PFSK-1 (cell line): ENCODE results near the gene OR56A1. TPM values are rescaled to one million over a fixed set of nuclear protein-coding genes. Genes with fewer than 3 reads are reported as not detected.

ENCODE experiments used
- FOXP2 ChIP-seq: optimal IDR thresholded peaks from 2 replicates; pipeline ENCODE3; 2011; ENCODE audit warnings: borderline replicate concordance, control low read depth, inconsistent platforms; ENCODE audit not compliant: insufficient read depth; ENCODE audit errors: extremely low read length, extremely low read depth
- POLR2AphosphoS5 ChIP-seq: IDR thresholded peaks from 2 replicates; pipeline ENCODE4 v1.6.1; 2012; ENCODE audit warnings: low read depth, mild to moderate bottlenecking, control low read depth, low read length, moderate library complexity
- SIN3A ChIP-seq: IDR thresholded peaks from 2 replicates; pipeline ENCODE4 v1.6.1; 2012; ENCODE audit warnings: mild to moderate bottlenecking, low read length, moderate library complexity, borderline replicate concordance; ENCODE audit not compliant: insufficient read depth
- TAF1 ChIP-seq: IDR thresholded peaks from 2 replicates; pipeline ENCODE4 v1.6.1; 2012; ENCODE audit warnings: low read length, control low read depth, borderline replicate concordance; ENCODE audit not compliant: insufficient read depth
- polyA plus RNA-seq: library from polyadenylated mRNA; unstranded; fragments of >200 nt; gene quantifications from one replicate; pipeline ENCODE4 v1.2.1, GENCODE V29; 2012; ENCODE audit warnings: low read depth, missing spikeins; ENCODE audit not compliant: insufficient read length
- TF ChIP-seq, protein P1 (sequence below), 2 experiments: IDR thresholded peaks; 2 replicates each; pipeline versions ENCODE4 v1.6.1 to v1.8.0; 2011 to 2012; ENCODE audit warnings: low read depth in 2 of 2, low read length in 2 of 2, control low read depth in 1 of 2, inconsistent platforms in 1 of 2, mild to moderate bottlenecking in 1 of 2, moderate library complexity in 1 of 2; ENCODE audit not compliant: insufficient read depth in 1 of 2

OR56A1 gene, protein sequence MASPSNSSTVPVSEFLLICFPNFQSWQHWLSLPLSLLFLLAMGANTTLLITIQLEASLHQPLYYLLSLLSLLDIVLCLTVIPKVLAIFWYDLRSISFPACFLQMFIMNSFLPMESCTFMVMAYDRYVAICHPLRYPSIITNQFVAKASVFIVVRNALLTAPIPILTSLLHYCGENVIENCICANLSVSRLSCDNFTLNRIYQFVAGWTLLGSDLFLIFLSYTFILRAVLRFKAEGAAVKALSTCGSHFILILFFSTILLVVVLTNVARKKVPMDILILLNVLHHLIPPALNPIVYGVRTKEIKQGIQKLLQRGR
- not detected for polyA plus RNA-seq

DNA sequence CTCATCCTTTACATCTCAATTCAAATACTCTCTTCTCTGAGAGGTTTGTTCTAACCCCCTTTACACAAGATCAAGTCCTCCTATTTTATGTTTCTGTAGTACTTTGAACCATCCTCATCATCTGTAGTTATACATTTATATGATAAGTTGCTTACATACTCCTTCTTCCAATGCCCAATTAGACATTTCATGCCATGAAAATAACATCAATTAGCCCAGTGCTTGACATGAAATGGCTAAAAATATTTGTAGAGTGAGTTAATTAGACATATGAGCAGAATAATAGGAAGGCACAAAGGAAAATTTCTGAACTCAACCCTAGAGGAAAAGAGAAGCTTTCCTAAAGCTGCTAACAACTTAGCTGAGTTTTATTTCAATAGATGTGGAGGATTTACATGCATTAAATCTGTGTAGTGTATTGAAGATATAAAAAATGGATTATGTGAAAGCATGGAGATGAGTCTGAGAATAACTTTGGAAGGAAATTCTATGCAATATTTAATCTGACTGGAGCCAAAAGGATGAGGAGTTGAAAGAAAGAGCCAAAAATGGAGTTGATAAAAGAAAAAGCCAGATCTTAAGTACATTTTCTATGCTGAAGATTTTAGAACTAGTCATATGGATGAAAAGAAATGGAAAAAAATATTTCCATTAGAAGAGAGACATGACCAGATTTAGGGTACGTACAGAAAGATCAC, at the start of gene OR56A1:
Gene OR56A1 (minus strand): TSS at position 51 of the 698 bp plus-strand sequence. CDS start 3,066 bp downstream, outside the sequence.
- TF ChIP-seq, protein P1, sequence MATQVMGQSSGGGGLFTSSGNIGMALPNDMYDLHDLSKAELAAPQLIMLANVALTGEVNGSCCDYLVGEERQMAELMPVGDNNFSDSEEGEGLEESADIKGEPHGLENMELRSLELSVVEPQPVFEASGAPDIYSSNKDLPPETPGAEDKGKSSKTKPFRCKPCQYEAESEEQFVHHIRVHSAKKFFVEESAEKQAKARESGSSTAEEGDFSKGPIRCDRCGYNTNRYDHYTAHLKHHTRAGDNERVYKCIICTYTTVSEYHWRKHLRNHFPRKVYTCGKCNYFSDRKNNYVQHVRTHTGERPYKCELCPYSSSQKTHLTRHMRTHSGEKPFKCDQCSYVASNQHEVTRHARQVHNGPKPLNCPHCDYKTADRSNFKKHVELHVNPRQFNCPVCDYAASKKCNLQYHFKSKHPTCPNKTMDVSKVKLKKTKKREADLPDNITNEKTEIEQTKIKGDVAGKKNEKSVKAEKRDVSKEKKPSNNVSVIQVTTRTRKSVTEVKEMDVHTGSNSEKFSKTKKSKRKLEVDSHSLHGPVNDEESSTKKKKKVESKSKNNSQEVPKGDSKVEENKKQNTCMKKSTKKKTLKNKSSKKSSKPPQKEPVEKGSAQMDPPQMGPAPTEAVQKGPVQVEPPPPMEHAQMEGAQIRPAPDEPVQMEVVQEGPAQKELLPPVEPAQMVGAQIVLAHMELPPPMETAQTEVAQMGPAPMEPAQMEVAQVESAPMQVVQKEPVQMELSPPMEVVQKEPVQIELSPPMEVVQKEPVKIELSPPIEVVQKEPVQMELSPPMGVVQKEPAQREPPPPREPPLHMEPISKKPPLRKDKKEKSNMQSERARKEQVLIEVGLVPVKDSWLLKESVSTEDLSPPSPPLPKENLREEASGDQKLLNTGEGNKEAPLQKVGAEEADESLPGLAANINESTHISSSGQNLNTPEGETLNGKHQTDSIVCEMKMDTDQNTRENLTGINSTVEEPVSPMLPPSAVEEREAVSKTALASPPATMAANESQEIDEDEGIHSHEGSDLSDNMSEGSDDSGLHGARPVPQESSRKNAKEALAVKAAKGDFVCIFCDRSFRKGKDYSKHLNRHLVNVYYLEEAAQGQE (IDR thresholded peaks at IDR 0.05; ENCODE audit: insufficient read depth in 1 of 2, low read depth in 2 of 2, low read length in 2 of 2): no peak
- TF ChIP-seq SIN3A (no peak), TAF1 (no peak), FOXP2 (no peak), POLR2AphosphoS5 (no peak)

DNA sequence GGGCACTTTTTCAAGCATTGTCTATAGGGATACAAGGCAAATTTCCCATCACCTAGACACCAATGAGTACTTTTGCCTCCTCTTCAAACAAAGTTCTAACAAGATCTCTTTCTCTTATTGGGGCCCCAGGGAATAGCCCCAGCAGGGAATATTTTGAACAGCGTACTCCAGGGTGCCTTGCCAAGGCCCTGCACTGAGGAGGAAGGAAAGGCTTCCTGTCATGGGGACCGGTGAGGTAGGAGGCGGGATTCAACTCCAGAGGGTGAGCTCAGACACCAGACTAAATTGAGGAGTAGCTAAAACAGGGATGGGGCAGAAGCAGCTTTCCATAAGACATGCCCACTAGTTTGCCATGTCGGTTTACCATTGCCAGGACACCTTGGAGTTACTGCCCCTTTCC, 48.9 kb upstream of the OR56A1 start:
- TF ChIP-seq SIN3A: no peak
- TF ChIP-seq POLR2AphosphoS5: no peak
- TF ChIP-seq, protein P1 (IDR thresholded peaks at IDR 0.05; ENCODE audit: insufficient read depth in 1 of 2, low read depth in 2 of 2, low read length in 2 of 2): no peak
- no peak for TF ChIP-seq TAF1
- TF ChIP-seq FOXP2: no peak

DNA sequence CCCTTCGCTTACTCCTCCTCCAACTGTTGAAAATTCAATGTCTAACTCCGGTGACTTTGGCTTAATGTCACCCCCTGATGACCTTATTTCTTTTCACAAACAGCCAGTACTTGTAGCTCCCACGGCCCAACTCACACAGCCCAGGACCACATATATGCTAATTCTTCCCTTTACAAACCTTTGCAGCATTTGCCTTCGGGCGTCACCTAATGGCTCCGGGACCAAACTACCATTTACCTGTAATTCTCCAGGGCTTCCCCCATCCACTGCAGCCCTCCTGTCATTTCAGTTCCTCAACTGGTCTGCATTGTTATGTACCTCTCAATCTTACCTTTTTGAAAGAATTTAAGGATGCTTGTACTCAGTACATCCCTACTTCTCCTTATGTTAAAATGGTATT, 47.2 kb upstream of the OR56A1 start:
- TF ChIP-seq SIN3A (no peak), TAF1 (no peak), POLR2AphosphoS5 (no peak), FOXP2 (no peak)
- TF ChIP-seq, protein P1 (IDR thresholded peaks at IDR 0.05; ENCODE audit: insufficient read depth in 1 of 2, low read depth in 2 of 2, low read length in 2 of 2): no peak

DNA sequence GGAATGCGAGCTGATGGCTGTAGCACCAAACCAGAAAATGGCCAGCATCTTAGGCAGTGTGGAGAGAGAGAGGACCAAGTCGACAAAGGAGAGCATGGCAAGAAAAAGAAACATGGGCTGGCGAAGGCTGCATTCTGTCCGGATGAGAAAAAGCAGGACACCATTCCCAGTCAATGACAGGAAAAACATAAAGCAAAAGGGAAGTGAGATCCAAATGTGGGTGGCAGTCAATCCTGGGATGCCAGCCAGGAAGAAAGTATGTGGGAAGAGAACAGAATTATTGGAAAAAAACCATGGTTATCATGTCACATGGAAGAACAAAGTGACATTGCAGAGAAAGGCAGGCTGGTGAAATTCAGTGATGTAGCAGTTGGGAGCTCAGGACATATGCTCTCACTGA, 36.9 kb upstream of the OR56A1 start:
- TF ChIP-seq SIN3A: no peak
- TF ChIP-seq, protein P1 (IDR thresholded peaks at IDR 0.05; ENCODE audit: insufficient read depth in 1 of 2, low read depth in 2 of 2, low read length in 2 of 2): no peak
- TF ChIP-seq POLR2AphosphoS5: no peak
- TF ChIP-seq FOXP2: no peak
- no peak for TF ChIP-seq TAF1
